ENCODE data around the gene NIPAL3. TPM values are rescaled to one million over a fixed set of nuclear protein-coding genes. Genes with fewer than 3 reads are reported as not detected.
"Not testable (repeated sequence)": the region's sequence is repeated elsewhere in the genome, so short reads cannot be mapped to it uniquely, and the experiment has no call there.

NIPAL3 gene
- total RNA-seq, 2 donors from 2014 or later: 22.0 to 28.1 TPM

- no peak overlapping the region for H3K4me3 Mint-ChIP-seq
- no peak overlapping the region for H3K27ac Mint-ChIP-seq
Observed at GRCh38 chr1:24442764-24443163, 27.2 kb downstream of the NIPAL3 start.

GRCh38 chr1:24443241-24443656, 27.6 kb downstream of the NIPAL3 start:
- H3K36me3 Mint-ChIP-seq: peaks cover 16% of the 10 kb centered on the region

More at GRCh38 chr1:24442764-24443163, 27.2 kb downstream of the NIPAL3 start:
- ATAC-seq: no peak
- H3K4me1 Mint-ChIP-seq (ENCODE audit: low read depth in 2 of 2): peaks cover 0 to 3% of the 10 kb centered on the region in 2 donors
- DNase-seq (ENCODE audit: low spot score): no peak
- H3K9me3 Mint-ChIP-seq: no peaks in the 10 kb centered on the region
- peaks cover 16% of the 10 kb centered on the region for H3K36me3 Mint-ChIP-seq
- no peaks in the 10 kb centered on the region for H3K27me3 Mint-ChIP-seq

GRCh38 chr1:24446446-24446845, 30.8 kb downstream of the NIPAL3 start:
- not testable (repeated sequence) for DNase-seq (ENCODE audit: low spot score)

More at GRCh38 chr1:24443241-24443656, 27.6 kb downstream of the NIPAL3 start:
- H3K9me3 Mint-ChIP-seq: no peaks in the 10 kb centered on the region
- no peak for ATAC-seq
- H3K27me3 Mint-ChIP-seq: no peaks in the 10 kb centered on the region
- H3K27ac Mint-ChIP-seq: no peak overlapping the region
- peaks cover 0 to 3% of the 10 kb centered on the region in 2 donors for H3K4me1 Mint-ChIP-seq (ENCODE audit: low read depth in 2 of 2)
- H3K4me3 Mint-ChIP-seq: no peak overlapping the region
- no peak for DNase-seq (ENCODE audit: low spot score)

GRCh38 chr1:24450316-24450715, 34.7 kb downstream of the NIPAL3 start:
- no peaks in the 10 kb centered on the region for H3K4me1 Mint-ChIP-seq (ENCODE audit: low read depth in 2 of 2)
- H3K36me3 Mint-ChIP-seq: peaks cover 16% of the 10 kb centered on the region
- H3K9me3 Mint-ChIP-seq: no peaks in the 10 kb centered on the region
- H3K27me3 Mint-ChIP-seq: no peaks in the 10 kb centered on the region
- ATAC-seq (no peak), DNase-seq (ENCODE audit: low spot score) (no peak)
- no peak overlapping the region for H3K4me3 Mint-ChIP-seq
- H3K27ac Mint-ChIP-seq: no peak overlapping the region

More at GRCh38 chr1:24446446-24446845, 30.8 kb downstream of the NIPAL3 start:
- H3K4me3 Mint-ChIP-seq; ATAC-seq; H3K27me3 Mint-ChIP-seq; H3K4me1 Mint-ChIP-seq (ENCODE audit: low read depth in 2 of 2); H3K27ac Mint-ChIP-seq; H3K9me3 Mint-ChIP-seq: not testable (repeated sequence)
- H3K36me3 Mint-ChIP-seq: peaks cover 16% of the 10 kb centered on the region

GRCh38 chr1:24450857-24451397, 35.3 kb downstream of the NIPAL3 start:
- ATAC-seq (no peak), DNase-seq (ENCODE audit: low spot score) (no peak)
- Mint-ChIP-seq H3K4me3 (no peak overlapping the region), H3K27ac (no peak overlapping the region), H3K36me3 (peaks cover 12% of the 10 kb centered on the region), H3K4me1 (ENCODE audit: low read depth in 2 of 2) (no peaks in the 10 kb centered on the region), H3K9me3 (no peaks in the 10 kb centered on the region), H3K27me3 (no peaks in the 10 kb centered on the region)

DNA sequence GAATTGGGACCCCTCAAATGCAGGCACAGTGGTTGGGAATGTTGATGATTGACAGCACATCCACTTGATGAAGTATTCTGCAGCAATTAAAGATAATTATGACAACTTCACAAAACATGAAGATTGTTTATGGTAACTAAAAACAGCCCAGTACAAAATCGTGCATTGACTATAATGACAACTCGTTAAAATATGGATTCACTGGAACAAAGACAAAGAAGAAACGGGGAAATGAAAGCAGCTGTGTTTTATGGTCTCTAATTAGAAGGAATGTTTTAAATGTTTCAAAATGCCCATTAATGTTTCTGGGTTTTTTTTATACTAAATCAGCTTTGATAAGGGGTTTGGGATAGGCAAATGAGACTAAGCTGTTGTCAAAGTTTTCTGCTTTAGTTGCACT, 36.1 kb downstream of the NIPAL3 start:
- H3K4me3 Mint-ChIP-seq: no peak overlapping the region
- H3K36me3 Mint-ChIP-seq: peaks cover 10% of the 10 kb centered on the region
- DNase-seq (ENCODE audit: low spot score) (no peak), ATAC-seq (no peak)
- H3K4me1 Mint-ChIP-seq (ENCODE audit: low read depth in 2 of 2): no peaks in the 10 kb centered on the region
- H3K9me3 Mint-ChIP-seq: no peaks in the 10 kb centered on the region
- no peak overlapping the region for H3K27ac Mint-ChIP-seq
- H3K27me3 Mint-ChIP-seq: no peaks in the 10 kb centered on the region

- no peaks in the 10 kb centered on the region for H3K9me3 Mint-ChIP-seq
- no peak for DNase-seq (ENCODE audit: low spot score)
- H3K27me3 Mint-ChIP-seq: no peaks in the 10 kb centered on the region
- no peak overlapping the region for H3K27ac Mint-ChIP-seq
- no peak overlapping the region for H3K4me3 Mint-ChIP-seq
- no peaks in the 10 kb centered on the region for H3K4me1 Mint-ChIP-seq (ENCODE audit: low read depth in 2 of 2)
- no peak for ATAC-seq
- H3K36me3 Mint-ChIP-seq: peaks cover 8% of the 10 kb centered on the region
Observed at GRCh38 chr1:24452922-24453485, 37.4 kb downstream of the NIPAL3 start.

DNA sequence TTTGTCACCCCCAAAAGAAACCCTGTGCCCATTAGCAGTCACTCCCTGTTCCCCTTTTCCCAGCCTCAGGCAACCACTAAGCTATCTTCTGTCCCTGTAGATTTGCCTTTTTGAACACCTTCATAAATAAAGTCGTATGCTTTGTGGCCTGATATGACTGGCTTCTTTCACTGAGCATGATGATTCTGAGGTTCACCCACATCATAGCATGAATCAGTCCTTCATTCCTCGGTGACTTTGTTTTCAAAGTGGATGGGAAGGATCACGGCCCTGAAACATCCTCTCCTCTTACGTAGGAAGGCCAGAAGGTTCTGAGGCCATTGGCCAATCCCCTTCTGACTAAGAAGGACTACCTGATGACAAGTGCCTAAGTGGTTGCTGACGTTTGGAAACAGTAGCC, 39.1 kb downstream of the NIPAL3 start:
- H3K4me3 Mint-ChIP-seq: no peak overlapping the region
- peaks cover 9% of the 10 kb centered on the region for H3K36me3 Mint-ChIP-seq
- H3K27me3 Mint-ChIP-seq: no peaks in the 10 kb centered on the region
- DNase-seq (ENCODE audit: low spot score) (no peak), ATAC-seq (no peak)
- no peaks in the 10 kb centered on the region for H3K9me3 Mint-ChIP-seq
- no peak overlapping the region for H3K27ac Mint-ChIP-seq
- H3K4me1 Mint-ChIP-seq (ENCODE audit: low read depth in 2 of 2): no peaks in the 10 kb centered on the region

GRCh38 chr1:24455272-24455671, 39.7 kb downstream of the NIPAL3 start:
- Mint-ChIP-seq H3K27ac (no peak overlapping the region), H3K27me3 (no peaks in the 10 kb centered on the region), H3K9me3 (no peaks in the 10 kb centered on the region), H3K36me3 (peaks cover 15% of the 10 kb centered on the region), H3K4me3 (no peak overlapping the region), H3K4me1 (ENCODE audit: low read depth in 2 of 2) (no peaks in the 10 kb centered on the region)
- DNase-seq (ENCODE audit: low spot score): no peak
- ATAC-seq: no peak

DNA sequence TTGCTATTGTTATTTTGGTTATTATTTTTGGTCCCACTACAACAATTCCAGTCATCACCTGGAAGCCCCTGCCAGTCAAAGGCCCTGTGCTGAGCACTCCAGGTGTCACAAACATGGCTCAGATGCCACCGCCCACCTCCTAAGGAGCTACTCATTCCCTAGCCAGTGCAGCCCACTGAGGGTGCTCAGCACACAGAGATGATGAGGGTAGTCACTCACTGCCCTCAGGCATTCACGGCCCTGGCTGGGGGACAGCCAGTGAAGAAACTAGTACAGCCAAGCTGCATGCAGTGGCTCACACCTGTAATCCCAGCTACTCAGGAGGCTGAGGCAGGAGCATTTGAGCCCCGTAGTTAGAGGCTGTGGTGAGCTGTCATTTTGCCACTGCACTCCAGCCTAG, 42.3 kb downstream of the NIPAL3 start:
- Mint-ChIP-seq H3K27me3 (no peaks in the 10 kb centered on the region), H3K4me1 (ENCODE audit: low read depth in 2 of 2) (no peaks in the 10 kb centered on the region), H3K4me3 (no peak overlapping the region), H3K36me3 (peaks cover 18% of the 10 kb centered on the region), H3K27ac (no peak overlapping the region), H3K9me3 (no peaks in the 10 kb centered on the region)
- ATAC-seq (no peak), DNase-seq (ENCODE audit: low spot score) (no peak)

GRCh38 chr1:24459551-24460266, 44.1 kb downstream of the NIPAL3 start:
- DNase-seq (ENCODE audit: low spot score) (no peak), ATAC-seq (no peak)
- Mint-ChIP-seq H3K4me3 (no peak overlapping the region), H3K36me3 (peaks cover 19% of the 10 kb centered on the region), H3K27me3 (no peaks in the 10 kb centered on the region), H3K4me1 (ENCODE audit: low read depth in 2 of 2) (no peaks in the 10 kb centered on the region), H3K9me3 (no peaks in the 10 kb centered on the region), H3K27ac (no peak overlapping the region)

GRCh38 chr1:24462128-24462527, 46.5 kb downstream of the NIPAL3 start:
- not testable (repeated sequence) for H3K27me3 Mint-ChIP-seq; H3K4me1 Mint-ChIP-seq (ENCODE audit: low read depth in 2 of 2); H3K9me3 Mint-ChIP-seq; H3K4me3 Mint-ChIP-seq; ATAC-seq; DNase-seq (ENCODE audit: low spot score)
- Mint-ChIP-seq H3K27ac (peak overlapping the region in 1 of 2 donors; percentile 59), H3K36me3 (peaks cover 16% of the 10 kb centered on the region)

GRCh38 chr1:24463776-24464735, 48.5 kb downstream of the NIPAL3 start:
- DNase-seq (ENCODE audit: low spot score) (no peak), ATAC-seq (no peak)
- Mint-ChIP-seq H3K4me1 (ENCODE audit: low read depth in 2 of 2) (no peaks in the 10 kb centered on the region), H3K4me3 (no peak overlapping the region), H3K27me3 (no peaks in the 10 kb centered on the region), H3K36me3 (peaks cover 16% of the 10 kb centered on the region), H3K9me3 (no peaks in the 10 kb centered on the region), H3K27ac (no peak overlapping the region)

All from natural killer cell treated with Interleukin-12 subunit alpha and Interleukin-12 subunit beta and Interleukin-15 and Interleukin-18, amount 100 ng/mL, for 72 hours (primary cell).